ENCODE measurements around the gene ANKRD63. TPM values are rescaled to one million over a fixed set of nuclear protein-coding genes. Genes with fewer than 3 reads are reported as not detected.

Gene ANKRD63
- 0.20 TPM in 1 of 2 replicates, not detected in the other for total RNA-seq

GRCh38 chr15:40282869-40283614 lies at the start of gene ANKRD63:
ANKRD63 (minus strand) TSS chr15:40283064; CDS start chr15:40282586, 478 bp downstream.
- DNase-seq (ENCODE audit: low read depth, low spot score): no peak

GRCh38 chr15:40332113-40332781 lies 49.4 kb upstream of the ANKRD63 start:
- no peak for DNase-seq (ENCODE audit: low read depth, low spot score)

DNA sequence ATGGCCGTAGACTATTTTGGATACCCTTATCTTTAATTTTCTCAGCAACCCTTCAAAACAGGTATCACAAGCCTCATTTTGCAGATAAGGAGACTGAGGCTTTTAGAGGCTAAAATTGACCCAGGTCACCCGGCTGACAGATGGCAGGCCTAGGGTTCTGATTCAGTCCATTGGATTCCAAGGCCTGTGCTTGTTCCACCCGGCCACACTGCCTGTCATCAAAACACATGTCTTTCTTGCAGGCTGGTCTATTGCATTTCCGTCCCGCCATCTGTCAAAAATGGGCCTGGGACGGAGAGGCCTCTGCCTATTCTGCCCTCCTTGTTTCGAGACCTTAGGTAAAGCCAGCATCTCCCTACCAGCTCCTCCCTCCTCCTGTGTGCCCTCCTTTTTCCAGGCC lies 48.8 kb upstream of the ANKRD63 start:
- no peak for DNase-seq (ENCODE audit: low read depth, low spot score)

- DNase-seq (ENCODE audit: low read depth, low spot score): no peak
Observed at GRCh38 chr15:40331026-40331425, 48.2 kb upstream of the ANKRD63 start.

DNA sequence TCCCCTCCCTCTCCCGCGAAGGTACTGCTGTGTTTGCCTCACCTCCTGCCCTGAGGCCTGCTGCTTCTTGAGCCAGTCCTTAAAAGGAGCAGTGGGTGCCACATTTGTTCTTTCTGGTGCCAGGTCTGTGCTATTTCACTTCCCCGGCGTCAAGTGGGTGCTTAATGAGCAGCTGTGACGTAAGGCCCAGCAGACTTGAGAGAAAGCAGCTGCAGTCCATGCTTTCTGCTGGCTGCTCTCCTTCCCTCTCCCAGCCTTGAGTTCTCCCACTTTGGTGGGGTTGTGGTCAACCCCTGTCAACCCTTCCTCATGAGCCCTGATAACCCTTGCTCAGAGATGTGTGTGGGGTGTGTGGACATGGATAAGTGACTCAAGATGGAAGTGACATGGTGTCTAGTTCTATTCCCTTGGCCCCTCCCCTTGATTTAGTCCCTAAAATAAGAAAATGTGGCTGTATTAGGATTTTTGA lies 47.5 kb upstream of the ANKRD63 start:
- no peak for DNase-seq (ENCODE audit: low read depth, low spot score)

DNA sequence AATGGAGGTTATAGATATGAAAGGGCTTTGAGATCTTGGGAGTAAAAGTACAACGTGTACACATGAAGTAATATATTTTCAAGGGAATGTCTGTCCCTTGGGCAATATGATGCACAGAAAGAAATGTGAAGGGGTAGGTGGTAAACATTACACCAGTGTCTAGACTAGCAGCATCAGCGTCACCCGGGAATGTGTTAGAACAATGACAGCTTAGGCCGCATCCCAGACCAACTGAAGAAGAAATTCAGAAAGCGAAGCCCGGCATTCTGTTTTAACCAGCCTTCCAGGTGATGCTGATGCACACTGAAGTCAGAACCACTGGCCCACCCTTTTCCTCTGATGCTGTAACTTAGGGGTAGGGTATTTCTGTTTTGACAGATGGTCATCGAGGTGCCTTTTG lies 46.9 kb upstream of the ANKRD63 start:
- DNase-seq (ENCODE audit: low read depth, low spot score): no peak

- no peak for DNase-seq (ENCODE audit: low read depth, low spot score)
Observed at GRCh38 chr15:40328751-40329150, 45.9 kb upstream of the ANKRD63 start.

- DNase-seq (ENCODE audit: low read depth, low spot score): no peak
Observed at GRCh38 chr15:40328176-40328575, 45.3 kb upstream of the ANKRD63 start.

- DNase-seq (ENCODE audit: low read depth, low spot score): no peak
Observed at GRCh38 chr15:40327457-40327856, 44.6 kb upstream of the ANKRD63 start.

DNA sequence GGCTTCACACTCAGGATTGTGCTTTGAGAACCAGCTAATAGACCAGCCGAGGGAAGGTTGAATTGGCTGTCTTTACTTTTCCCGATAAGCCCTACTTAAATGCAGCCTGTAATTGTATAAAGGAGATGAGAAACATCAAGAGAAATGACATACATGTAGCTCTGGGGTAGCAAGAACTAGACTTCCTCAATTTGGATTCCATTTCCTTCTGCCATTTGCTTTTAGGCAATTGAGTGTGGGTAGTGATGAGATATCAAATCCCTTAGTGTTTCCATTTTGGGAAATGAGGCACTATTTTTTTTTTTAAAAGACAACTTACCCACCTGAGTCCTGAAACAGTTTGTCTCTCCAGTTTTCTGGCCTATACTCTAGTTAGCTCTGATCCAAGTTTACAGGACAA lies 42.8 kb upstream of the ANKRD63 start:
- no peak for DNase-seq (ENCODE audit: low read depth, low spot score)

- no peak for DNase-seq (ENCODE audit: low read depth, low spot score)
Observed at GRCh38 chr15:40325188-40325587, 42.3 kb upstream of the ANKRD63 start.

DNA sequence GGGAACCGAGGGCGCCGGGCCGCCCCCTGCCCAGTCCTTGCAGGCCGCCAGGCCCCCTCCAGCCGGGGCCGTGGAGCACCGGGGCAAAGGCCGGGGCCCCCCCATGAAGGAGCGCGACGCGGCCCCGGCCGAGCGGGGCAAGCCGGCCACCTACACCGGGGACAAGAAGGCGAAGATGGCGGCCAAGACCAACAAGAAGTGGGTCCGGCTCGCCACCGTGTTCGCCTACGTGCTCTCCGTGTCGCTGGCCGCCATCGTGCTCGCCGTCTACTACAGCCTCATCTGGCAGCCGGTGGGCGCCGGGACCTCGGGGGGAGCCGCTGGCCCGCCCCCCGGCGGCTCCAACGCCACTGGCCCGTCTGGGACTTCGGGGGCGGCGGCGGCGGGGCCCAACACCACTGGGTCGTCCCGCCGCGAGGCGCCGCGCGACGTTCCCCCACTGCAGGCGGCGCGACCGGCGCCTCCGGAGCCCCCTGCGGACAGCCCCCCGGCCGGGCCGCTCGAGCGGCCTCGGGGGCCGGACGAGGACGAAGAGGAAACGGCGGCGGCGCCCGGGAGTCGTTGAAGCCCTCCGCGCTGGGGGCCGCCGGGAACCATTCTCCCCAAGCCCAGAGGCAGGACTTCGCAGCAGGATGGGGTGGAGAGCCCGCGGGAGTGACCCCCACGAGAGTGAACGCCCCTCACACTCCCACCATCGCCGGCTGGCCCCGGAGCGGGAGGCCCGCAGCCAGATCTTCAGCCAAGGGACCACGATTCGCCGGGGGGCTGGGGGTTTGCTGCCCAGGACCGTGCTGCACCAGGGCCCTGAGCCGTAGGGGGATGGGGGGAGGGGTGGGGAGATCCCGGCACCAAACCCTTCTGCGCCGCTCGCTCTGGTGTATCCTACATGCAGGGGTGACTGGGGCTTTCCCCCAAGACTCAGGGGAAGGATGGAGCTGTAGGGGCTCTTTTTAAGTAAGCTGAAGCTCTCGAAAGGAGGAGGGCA lies 41.4 kb upstream of the ANKRD63 start:
- DNase-seq (ENCODE audit: low read depth, low spot score): no peak

- DNase-seq (ENCODE audit: low read depth, low spot score): peak; percentile 88
Observed at GRCh38 chr15:40323239-40323952, 40.5 kb upstream of the ANKRD63 start, which contains the start of gene INAFM2. INAFM2 (plus strand) TSS chr15:40323692; CDS start chr15:40324056, 364 bp downstream.

GRCh38 chr15:40322531-40323238 lies 39.8 kb upstream of the ANKRD63 start:
- DNase-seq (ENCODE audit: low read depth, low spot score): no peak

DNA sequence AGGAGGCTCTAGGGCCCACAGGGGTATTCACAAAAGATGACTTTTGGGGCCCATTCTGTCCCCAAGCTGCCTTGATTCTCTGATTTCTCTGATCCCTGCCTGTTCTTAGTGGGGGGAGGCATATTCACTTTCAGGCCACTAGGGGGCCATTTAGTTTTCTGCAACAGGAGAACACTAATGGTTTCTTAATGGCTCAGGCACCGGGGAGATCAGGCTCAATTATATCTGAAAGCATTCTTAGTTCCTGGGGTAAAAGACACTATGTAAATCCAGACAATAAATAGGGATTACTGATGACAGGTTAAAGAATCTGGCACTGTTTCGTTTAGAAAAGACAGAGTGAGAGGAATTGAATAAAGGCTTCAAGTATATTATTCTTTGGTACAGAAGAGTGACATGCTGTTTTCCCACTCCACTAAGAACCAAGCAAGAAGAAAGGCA lies 38.1 kb upstream of the ANKRD63 start:
- no peak for DNase-seq (ENCODE audit: low read depth, low spot score)

- no peak for DNase-seq (ENCODE audit: low read depth, low spot score)
Observed at GRCh38 chr15:40320409-40320808, 37.5 kb upstream of the ANKRD63 start.

GRCh38 chr15:40317580-40317979 lies 34.7 kb upstream of the ANKRD63 start:
- no peak for DNase-seq (ENCODE audit: low read depth, low spot score)

GRCh38 chr15:40316931-40317330 lies 34.1 kb upstream of the ANKRD63 start:
- no peak for DNase-seq (ENCODE audit: low read depth, low spot score)

DNA sequence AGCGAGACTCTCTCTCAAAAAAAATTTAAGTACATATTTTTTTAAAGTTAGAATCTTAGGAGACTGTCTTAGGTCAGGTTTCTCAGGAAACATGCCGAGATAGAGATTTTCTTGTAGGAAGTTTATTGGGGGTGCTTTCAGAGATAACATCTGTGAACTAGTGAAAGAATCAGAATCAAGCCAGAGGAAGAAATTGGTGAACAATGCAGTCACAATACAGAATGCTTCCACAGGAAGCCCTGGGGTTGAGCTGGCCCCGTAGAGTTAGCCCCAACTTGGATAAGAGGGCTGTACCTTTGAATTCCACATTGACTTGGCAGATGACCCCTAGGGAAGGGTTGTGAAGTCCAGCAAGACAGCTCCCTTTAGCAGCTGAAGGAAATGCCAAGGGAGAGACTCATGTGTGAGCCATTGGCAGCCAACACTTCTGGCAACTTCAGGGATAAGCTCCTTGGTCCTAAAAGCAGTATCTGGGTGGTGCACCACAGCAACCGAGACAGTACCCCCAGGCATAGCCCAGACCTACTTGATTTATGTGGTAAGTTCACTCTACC lies 31.9 kb upstream of the ANKRD63 start:
- DNase-seq (ENCODE audit: low read depth, low spot score): peak; percentile 84
